H9 (cell line): ENCODE data around the gene SMS. TPM values are rescaled to one million over a fixed set of nuclear protein-coding genes. Genes with fewer than 3 reads are reported as not detected.

Source experiments
- DNase-seq: peaks from one replicate; pipeline ENCODE4 v3.0.0-alpha.2; 2017
- H2AFZ ChIP-seq: one replicate; pipeline ENCODE4 v1.6.1; 2013; ENCODE audit warnings: mild to moderate bottlenecking, low read length, control low read depth, moderate library complexity
- H2AK5ac ChIP-seq: 2 replicates; pipeline ENCODE4 v1.6.1; 2013; ENCODE audit warnings: low read length, control low read depth, mixed read lengths; ENCODE audit not compliant: insufficient read length
- H2BK120ac ChIP-seq: one replicate; pipeline ENCODE4 v1.6.1; 2013; ENCODE audit warnings: low read depth, mild to moderate bottlenecking, low read length, control low read depth, inconsistent platforms; ENCODE audit not compliant: poor library complexity, severe bottlenecking
- H2BK12ac ChIP-seq: 2 replicates; pipeline ENCODE4 v1.6.1; 2013; ENCODE audit warnings: low read length, control low read depth, mixed read lengths, low read depth; ENCODE audit not compliant: insufficient read length
- H2BK15ac ChIP-seq: 2 replicates; pipeline ENCODE4 v1.6.1; 2013; ENCODE audit warnings: low read depth, low read length, control low read depth
- H2BK20ac ChIP-seq: one replicate; pipeline ENCODE4 v1.6.1; 2013; ENCODE audit warnings: low read depth, mild to moderate bottlenecking, low read length, control low read depth, inconsistent platforms; ENCODE audit not compliant: poor library complexity, severe bottlenecking
- H2BK5ac ChIP-seq: 2 replicates; pipeline ENCODE4 v1.6.1; 2013; ENCODE audit warnings: low read length, control low read depth, mixed read lengths; ENCODE audit not compliant: insufficient read length
- H3K14ac ChIP-seq: 2 replicates; pipeline ENCODE4 v1.6.1; 2013; ENCODE audit warnings: low read length, control low read depth; ENCODE audit not compliant: insufficient read depth
- H3K18ac ChIP-seq: 2 replicates; pipeline ENCODE4 v1.6.1; 2013; ENCODE audit warnings: low read depth, mild to moderate bottlenecking, mixed read lengths, low read length, control low read depth; ENCODE audit not compliant: insufficient read length
- H3K23ac ChIP-seq: 2 replicates; pipeline ENCODE4 v1.6.1; 2013; ENCODE audit warnings: low read length, control low read depth, mixed read lengths, low read depth; ENCODE audit not compliant: insufficient read length
- H3K23me2 ChIP-seq: 2 replicates; pipeline ENCODE4 v1.6.1; 2013; ENCODE audit warnings: low read depth, mild to moderate bottlenecking, mixed read lengths, low read length, control low read depth; ENCODE audit not compliant: insufficient read length, poor library complexity, severe bottlenecking
- H3K27ac ChIP-seq: 2 replicates; pipeline ENCODE4 v1.5.1; 2013; ENCODE audit warnings: low read length, control low read depth, mixed read lengths, low read depth; ENCODE audit not compliant: insufficient read length
- H3K27me3 ChIP-seq: 2 replicates; pipeline ENCODE4 v1.6.1; 2013; ENCODE audit warnings: low read length, control low read depth, inconsistent platforms; ENCODE audit not compliant: insufficient read depth
- H3K4ac ChIP-seq: 2 replicates; pipeline ENCODE4 v1.6.1; 2013; ENCODE audit warnings: low read depth, mild to moderate bottlenecking, control low read depth, inconsistent platforms, low read length, moderate library complexity
- H3K4me1 ChIP-seq: 2 replicates; pipeline ENCODE4 v1.6.1; 2013; ENCODE audit warnings: low read length, control low read depth, inconsistent platforms; ENCODE audit not compliant: insufficient read depth
- H3K4me2 ChIP-seq: 2 replicates; pipeline ENCODE4 v1.6.1; 2013; ENCODE audit warnings: low read length, control low read depth, mixed read lengths; ENCODE audit not compliant: insufficient read length, insufficient read depth
- H3K56ac ChIP-seq: 2 replicates; pipeline ENCODE4 v1.6.1; 2013; ENCODE audit warnings: low read depth, mild to moderate bottlenecking, mixed read lengths, low read length, control low read depth; ENCODE audit not compliant: insufficient read length
- H3K79me1 ChIP-seq: 2 replicates; pipeline ENCODE4 v1.6.1; 2013; ENCODE audit warnings: low read depth, mild to moderate bottlenecking, moderate library complexity, low read length, control low read depth, inconsistent platforms; ENCODE audit not compliant: insufficient read depth, poor library complexity, severe bottlenecking
- H3K79me2 ChIP-seq: 2 replicates; pipeline ENCODE4 v1.6.1; 2013; ENCODE audit warnings: low read length, control low read depth, inconsistent platforms; ENCODE audit not compliant: insufficient read depth
- H3K9ac ChIP-seq: 2 replicates; pipeline ENCODE4 v1.6.1; 2013; ENCODE audit warnings: low read length, control low read depth, mixed read lengths; ENCODE audit not compliant: insufficient read length; ENCODE audit errors: extremely low read depth
- H3K9me3 ChIP-seq: one replicate; pipeline ENCODE4 v1.6.1; 2013; ENCODE audit warnings: low read depth, low read length, inconsistent platforms; ENCODE audit not compliant: control insufficient read depth
- H3T11ph ChIP-seq: one replicate; pipeline ENCODE4 v1.6.1; 2013; ENCODE audit warnings: mild to moderate bottlenecking, low read length, control low read depth, inconsistent platforms
- H4K20me1 ChIP-seq: one replicate; pipeline ENCODE4 v1.6.1; 2013; ENCODE audit not compliant: control insufficient read depth, insufficient read length, insufficient read depth
- H4K5ac ChIP-seq: 2 replicates; pipeline ENCODE4 v1.6.1; 2013; ENCODE audit warnings: low read depth, mild to moderate bottlenecking, mixed read lengths, low read length, control low read depth; ENCODE audit not compliant: insufficient read length
- H4K8ac ChIP-seq: replicated peaks from 2 replicates; pipeline ENCODE4 v1.6.1; 2013; ENCODE audit warnings: low read length, control low read depth, mixed read lengths, low read depth; ENCODE audit not compliant: insufficient read length
- H4K91ac ChIP-seq: 2 replicates; pipeline ENCODE4 v1.6.1; 2013; ENCODE audit warnings: low read depth, mild to moderate bottlenecking, moderate library complexity, mixed read lengths, low read length, control low read depth; ENCODE audit not compliant: insufficient read length
- H3K27ac Mint-ChIP-seq, 3 experiments: 2 replicates in 2 of 3; 3 replicates in 1 of 3; pipeline ENCODE4 v1.8.0; 2020 to 2021; ENCODE audit warnings: mixed read lengths in 3 of 3, mild to moderate bottlenecking in 1 of 3, moderate library complexity in 1 of 3
- H3K27me3 Mint-ChIP-seq: 2 replicates; pipeline ENCODE4 v1.8.0; 2021; ENCODE audit warnings: low read depth, mild to moderate bottlenecking, moderate library complexity, mixed read lengths
- H3K36me3 Mint-ChIP-seq, 3 experiments: 2 replicates in 2 of 3; 3 replicates in 1 of 3; pipeline ENCODE4 v1.8.0; 2020 to 2021; ENCODE audit warnings: low read depth in 3 of 3, mixed read lengths in 3 of 3; ENCODE audit not compliant: insufficient read depth in 1 of 3
- H3K4me1 Mint-ChIP-seq, 2 experiments: 2 replicates each; pipeline ENCODE4 v1.8.0; 2020; ENCODE audit warnings: mixed read lengths in 2 of 2
- H3K4me3 Mint-ChIP-seq, 2 experiments: 2 replicates in 1 of 2; 3 replicates in 1 of 2; pipeline ENCODE4 v1.8.0; 2020 to 2021; ENCODE audit warnings: mild to moderate bottlenecking in 2 of 2, mixed read lengths in 2 of 2, moderate library complexity in 1 of 2
- H3K9me3 Mint-ChIP-seq, 2 experiments: 2 replicates in 1 of 2; 3 replicates in 1 of 2; pipeline ENCODE4 v1.8.0; 2020; ENCODE audit warnings: mild to moderate bottlenecking in 2 of 2, mixed read lengths in 2 of 2, moderate library complexity in 1 of 2
- CTCF ChIP-seq: fragments of 200-600 bp; sonication (generic); conservative IDR thresholded peaks from 3 replicates; pipeline ENCODE4 v1.8.0; 2021; ENCODE audit warnings: antibody characterized with exemption, mild to moderate bottlenecking
- WGBS: extraction: QIAGEN DNeasy Blood & Tissue Kit; methylation state at CpG from one replicate; pipeline ENCODE4 v1.1.7; 2013; ENCODE audit warnings: missing lambda C conversion rate, low lambda C conversion rate, mixed read lengths; ENCODE audit not compliant: insufficient read length; ENCODE audit errors: extremely low coverage; 5-methylcytosine and 5-hydroxymethylcytosine counted together
- total RNA-seq: library from RNA; stranded (reverse); gene quantifications from 2 replicates; pipeline ENCODE4 v1.2.1, GENCODE V29; 2021

SMS gene
- total RNA-seq, 1 experiment from 2014 or later = 415 TPM

DNA sequence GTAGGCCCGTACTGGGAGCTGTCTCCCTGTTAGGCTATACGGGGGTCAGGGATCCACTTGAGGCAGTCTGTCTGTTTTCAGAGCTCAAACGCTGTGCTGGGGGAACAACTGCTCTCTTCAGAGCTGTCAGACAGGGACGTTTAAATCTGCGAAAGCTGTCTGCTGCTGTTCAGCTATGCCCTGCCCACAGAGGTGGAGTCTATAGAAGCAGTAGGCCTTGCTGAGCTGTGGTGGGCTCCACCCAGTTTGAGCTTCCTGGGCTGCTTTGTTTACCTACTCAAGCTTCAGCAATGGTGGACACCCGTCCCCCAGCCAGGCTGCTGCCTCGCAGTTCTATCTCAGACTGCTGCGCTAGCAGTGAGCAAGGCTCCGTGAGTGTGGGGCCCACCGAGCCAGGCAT, 64.4 kb downstream of the SMS start:
- Histone ChIP-seq H3K18ac (no peak overlapping the region), H2BK12ac (no peak overlapping the region), H2AFZ (no peak overlapping the region), H3K79me2 (no peaks in the 10 kb centered on the region), H2BK5ac (no peak overlapping the region), H3K9ac (no peak overlapping the region), H3K23me2 (no peaks in the 10 kb centered on the region), H4K20me1 (no peaks in the 10 kb centered on the region), H2BK120ac (no peak overlapping the region), H3T11ph (no peak overlapping the region), H3K4ac (no peak overlapping the region), H3K79me1 (no peaks in the 10 kb centered on the region), H2BK20ac (no peak overlapping the region), H3K9me3 (no peaks in the 10 kb centered on the region), H3K14ac (no peak overlapping the region), H3K27ac (no peak overlapping the region), H3K4me2 (no peak overlapping the region), H3K27me3 (no peaks in the 10 kb centered on the region), H4K5ac (no peak overlapping the region), H3K23ac (no peak overlapping the region), H4K91ac (no peak overlapping the region), H3K56ac (no peak overlapping the region), H4K8ac (no peak overlapping the region), H2AK5ac (no peak overlapping the region), H3K4me1 (no peaks in the 10 kb centered on the region), H2BK15ac (no peak overlapping the region)
- TF ChIP-seq CTCF = no peak
- Mint-ChIP-seq H3K4me3 (no peak overlapping the region), H3K36me3 (peaks cover 33 to 41% (median 41%) of the 10 kb centered on the region in 3 experiments), H3K27me3 (peaks cover 3% of the 10 kb centered on the region; the same call in 1 of the 2 replicates), H3K4me1 (peaks cover 10 to 13% of the 10 kb centered on the region in 2 experiments; a peak in 3 of 4 replicates), H3K27ac (no peak overlapping the region), H3K9me3 (peaks cover 15 to 62% of the 10 kb centered on the region in 2 experiments; a peak in 4 of 5 replicates)
- DNase-seq = no peak
- WGBS = no CpG with 5 or more reads among the region's 10 CpGs
